C4-2B (cell line): ENCODE results near the gene THUMPD3.

Experiments
- CTCF ChIP-seq: fragments of 450-650 bp; conservative IDR thresholded peaks from 2 replicates; pipeline ENCODE4 v1.5.1; 2017; ENCODE audit warnings: mild to moderate bottlenecking
- ZFX ChIP-seq: fragments of 450-650 bp; IDR thresholded peaks from 2 replicates; pipeline ENCODE4 v1.6.1; 2017

DNA sequence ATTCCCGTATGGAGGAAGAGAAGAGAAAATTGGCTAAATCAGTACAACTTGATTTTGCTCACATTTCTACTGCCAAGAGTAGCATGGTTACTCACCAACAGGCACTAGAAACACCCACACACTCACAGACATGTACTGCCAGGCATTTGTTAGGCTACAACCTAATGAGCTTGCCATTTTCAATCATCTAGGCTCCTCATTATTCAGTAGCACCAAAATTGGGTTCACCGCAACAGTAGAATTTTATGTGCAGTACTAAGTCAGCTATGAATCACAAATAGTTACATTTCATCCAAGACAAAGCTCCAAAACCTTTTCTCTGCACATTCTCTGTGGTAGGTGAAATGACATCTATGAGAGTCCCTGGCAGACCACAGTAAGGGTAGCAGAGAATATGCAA is 15.0 kb upstream of the THUMPD3 start:
- no peak for TF ChIP-seq CTCF
- TF ChIP-seq ZFX: no peak
